ENCODE results near the gene GSTT4. TPM values are rescaled to one million over a fixed set of nuclear protein-coding genes. Genes with fewer than 3 reads are reported as not detected.
"Not testable (repeated sequence)": the region's sequence is repeated elsewhere in the genome, so short reads cannot be mapped to it uniquely, and the experiment has no call there.

The GSTT4 gene
- polyA plus RNA-seq, 1 donor, result not detected

- DNase-seq, result no peak
Observed at GRCh38 chr22:24024354-24024753, 19.1 kb upstream of the GSTT4 start.

DNA sequence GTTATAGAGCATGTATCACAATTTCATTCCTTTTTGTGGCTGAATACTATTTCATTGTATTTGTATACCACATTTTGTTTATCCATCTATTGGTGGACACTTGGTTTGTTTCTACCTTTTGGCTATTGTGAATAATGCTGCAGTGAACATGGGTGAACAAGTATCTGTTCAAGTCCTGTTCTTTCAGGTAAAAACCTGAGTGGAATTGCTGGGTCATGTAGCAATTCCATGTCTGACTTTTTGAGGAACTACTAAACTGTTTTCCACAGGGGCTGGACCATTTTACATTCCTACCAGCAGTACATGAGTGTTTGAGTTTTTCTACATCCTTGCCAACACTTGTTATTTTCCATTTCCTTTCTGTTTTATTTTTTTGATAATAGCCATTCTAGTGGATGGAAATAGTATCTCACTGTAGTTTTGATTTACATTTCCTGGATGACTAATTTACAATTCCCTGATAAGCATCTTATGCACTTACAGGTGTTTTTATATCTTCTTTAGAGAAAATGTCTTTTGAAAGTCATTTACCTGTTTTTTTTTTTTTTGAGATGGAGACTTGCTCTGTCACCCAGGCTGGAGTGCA is 18.0 kb upstream of the GSTT4 start:
- DNase-seq, result no peak

- DNase-seq, result no peak
Observed at GRCh38 chr22:24021304-24021703, 16.1 kb upstream of the GSTT4 start.

GRCh38 chr22:24016156-24016555 is 10.9 kb upstream of the GSTT4 start:
- no peak for DNase-seq

DNA sequence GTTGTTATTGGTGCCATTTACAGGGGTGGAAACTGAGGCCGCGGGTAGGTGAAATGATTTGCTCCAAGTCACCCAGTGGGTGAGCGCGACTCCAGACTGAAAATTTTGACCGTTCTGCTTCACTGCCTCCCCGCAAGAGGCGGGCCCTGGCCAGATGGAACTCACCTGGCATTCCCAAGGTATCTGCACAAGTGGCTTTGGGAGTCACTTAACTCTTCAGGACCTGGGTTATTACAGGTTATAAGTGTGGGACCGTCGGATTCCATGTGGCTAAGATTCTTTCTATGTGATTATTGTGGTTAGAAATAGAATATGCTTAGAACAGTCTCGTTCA is 6.4 kb upstream of the GSTT4 start:
- DNase-seq, result peak; percentile 19

DNA sequence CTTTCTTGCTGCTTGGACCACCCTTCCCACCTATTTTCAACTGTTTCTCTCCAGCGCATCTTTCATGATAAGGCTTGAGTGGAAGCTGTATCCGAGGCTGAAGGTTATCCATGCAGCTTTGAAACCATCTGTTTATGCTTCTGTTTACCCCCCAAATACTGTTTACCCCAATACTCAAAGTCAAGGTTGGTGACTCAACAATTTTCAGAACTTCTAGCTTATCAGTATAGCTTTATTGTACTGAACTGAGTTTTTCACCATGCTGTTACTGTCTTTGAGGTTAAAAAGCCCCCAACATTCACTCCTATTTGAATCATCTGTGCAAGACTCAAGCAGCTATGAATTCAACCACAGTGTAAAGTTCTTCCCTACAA is 4.8 kb upstream of the GSTT4 start:
- DNase-seq, result no peak

DNA sequence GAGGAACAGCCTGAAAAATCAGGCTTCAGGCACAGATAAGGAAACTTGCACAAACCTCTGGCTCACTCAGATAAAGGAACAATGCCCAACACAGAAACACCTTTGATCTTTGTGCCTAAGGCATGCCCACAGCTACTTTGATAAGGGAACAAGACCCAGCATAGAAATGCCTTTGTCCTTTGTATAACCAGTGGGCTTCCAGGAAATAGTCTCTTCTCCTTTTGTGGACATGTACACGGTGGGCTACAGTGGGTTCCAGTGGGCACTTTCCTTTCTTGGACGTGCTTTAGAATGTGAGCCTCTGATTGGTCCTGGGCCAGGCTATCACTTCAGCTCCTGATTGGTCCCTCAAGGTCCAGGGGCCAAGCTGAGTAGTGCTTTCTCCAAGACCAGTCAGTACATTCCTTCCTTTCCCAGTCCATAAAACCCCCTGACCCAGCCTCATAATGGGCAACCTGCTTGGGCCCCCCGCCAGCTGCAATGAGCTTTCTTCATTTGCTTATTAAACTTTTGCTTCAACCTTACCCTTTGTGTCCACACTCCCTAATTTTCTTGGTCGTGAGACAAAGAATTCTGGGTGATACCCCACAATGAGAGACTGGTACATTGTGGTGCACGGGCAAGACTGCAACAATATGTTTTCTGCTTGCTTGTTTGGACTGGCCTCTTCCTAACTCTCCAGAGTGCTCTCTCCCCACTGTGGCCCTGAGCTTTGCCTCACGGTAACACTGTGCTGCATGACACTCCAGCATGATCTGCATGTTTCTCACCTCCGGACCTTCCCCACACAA is 4.2 kb upstream of the GSTT4 start:
- DNase-seq, result no peak

- DNase-seq, result no peak
Observed at GRCh38 chr22:24008381-24009226, 3.4 kb upstream of the GSTT4 start.

DNA sequence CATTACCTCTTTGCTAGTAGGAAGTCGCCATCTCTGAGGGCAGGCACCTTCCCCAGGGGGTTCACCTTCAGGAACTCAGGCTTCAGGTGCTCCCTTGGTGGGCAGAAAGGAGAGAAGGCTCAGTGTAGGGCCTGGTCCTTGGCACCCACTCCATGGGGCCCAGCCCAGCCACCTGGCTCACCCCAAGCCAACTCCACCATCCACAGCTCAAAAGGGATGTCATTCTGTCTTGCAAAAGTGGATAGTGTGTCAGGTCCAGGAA is 2.7 kb upstream of the GSTT4 start:
- DNase-seq, result no peak

GRCh38 chr22:24007253-24008021 is 2.2 kb upstream of the GSTT4 start:
- DNase-seq, result no peak

DNA sequence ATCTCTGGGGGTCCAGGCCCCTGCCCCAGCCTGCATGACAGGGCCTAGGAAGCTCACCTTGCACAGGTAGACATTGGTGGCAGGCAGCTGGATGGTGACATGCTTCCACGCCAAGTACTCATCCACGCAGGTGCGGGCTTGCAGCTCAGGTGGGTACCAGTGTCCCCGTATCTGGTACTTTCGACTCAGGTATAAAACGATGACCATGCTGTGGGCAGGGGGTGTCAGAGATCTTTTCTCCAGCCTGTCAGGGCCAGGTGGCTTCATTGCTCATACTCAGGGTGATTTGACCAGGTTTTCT is 1.6 kb upstream of the GSTT4 start:
- DNase-seq, result no peak

DNA sequence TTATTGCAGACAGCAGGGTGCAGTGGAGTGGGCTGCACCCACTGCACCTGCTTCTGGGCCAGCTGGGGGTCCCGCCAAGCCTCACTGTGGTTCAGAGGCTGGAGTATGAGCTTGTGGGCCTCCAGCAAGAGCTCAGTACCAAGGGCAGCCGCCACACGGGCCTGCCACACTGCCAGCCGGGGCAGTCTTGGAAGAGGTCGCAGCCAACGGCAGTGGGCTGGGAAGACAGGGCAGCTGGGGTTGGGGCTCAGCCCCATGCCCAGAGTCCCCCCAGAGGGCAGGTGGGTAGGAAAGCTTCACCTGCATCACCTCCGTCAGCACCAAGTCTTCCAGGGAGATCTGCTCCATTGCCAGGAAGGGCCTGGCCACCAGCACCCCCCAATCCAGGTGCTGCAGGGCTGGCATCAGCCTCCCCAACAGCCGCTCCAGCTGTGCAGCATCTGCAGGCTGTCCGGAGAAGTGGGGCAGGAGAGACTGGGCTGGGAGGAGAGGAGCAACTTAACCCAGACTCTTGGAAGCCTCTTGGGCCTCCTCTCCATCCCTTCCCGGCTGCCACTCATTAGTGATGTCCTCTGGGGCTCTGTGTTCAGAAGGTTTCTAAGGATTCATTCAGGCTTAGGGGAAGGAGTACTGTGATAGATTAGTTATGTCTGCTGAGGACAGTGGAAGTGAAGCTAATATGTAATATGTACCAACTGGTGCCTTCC is 1.1 kb upstream of the GSTT4 start:
- DNase-seq, result no peak

GRCh38 chr22:24003887-24004286 is 1.4 kb downstream of the GSTT4 start:
- DNase-seq, result no peak

DNA sequence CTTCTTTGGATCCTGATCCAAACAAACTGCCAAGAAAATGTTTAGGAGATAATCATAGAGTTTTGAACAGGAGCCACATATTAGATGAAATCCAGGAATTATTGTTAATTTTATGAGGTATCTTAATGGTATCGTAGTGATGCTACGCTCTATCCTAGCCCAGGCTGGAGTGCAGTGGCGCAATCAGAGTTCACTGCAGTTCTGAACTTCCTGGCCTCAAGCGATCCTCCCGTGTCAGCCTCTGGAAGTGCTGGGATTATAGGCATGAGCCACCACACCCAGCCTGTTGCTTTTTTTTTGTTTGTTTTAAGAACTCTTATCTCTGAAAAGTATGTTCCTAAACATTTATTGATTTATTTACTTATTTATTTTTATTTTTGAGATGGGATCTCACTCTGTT is 2.4 kb downstream of the GSTT4 start:
- no peak for DNase-seq

DNA sequence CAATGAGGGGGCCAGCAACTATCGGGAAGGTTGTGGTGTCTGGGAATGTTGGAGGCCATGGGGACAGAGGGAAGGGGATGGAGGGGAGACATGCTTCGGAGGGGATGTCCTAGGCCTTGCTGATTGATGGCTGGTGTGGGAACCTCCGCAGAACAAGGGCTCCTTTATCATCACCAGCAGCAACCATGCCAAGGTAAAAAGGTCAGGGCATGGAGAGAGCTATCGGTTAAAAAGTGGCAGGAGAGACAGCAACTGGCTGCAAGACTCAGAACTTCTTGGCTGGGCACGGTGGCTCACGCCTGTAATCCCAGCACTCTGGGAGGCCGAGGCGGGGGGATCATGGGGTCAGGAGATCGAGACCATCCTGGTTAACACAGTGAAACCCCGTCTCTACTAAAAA is 3.0 kb downstream of the GSTT4 start:
- no peak for DNase-seq

- no peak for DNase-seq
Observed at GRCh38 chr22:24001314-24001713, 3.9 kb downstream of the GSTT4 start.

DNA sequence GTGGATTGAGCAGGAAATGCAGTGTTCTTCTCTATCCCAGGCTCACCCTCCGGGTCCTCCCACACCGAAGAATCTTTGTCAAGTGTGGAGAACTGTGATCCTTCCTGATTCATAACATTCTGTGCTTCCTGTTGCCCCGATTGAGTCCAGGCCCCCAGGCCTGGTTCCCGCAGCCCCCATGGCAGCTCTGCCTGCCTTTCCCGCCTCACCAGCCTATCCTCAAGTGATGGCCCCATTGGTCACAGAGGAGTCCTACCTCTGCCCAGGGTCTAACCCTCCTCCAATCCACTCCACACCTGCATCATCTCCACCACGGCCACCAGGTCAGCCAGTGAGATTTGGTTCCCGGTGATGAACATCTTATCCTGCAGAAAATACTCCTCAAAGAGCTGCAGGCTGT is 5.5 kb downstream of the GSTT4 start:
- not testable (repeated sequence) for DNase-seq

- no peak for DNase-seq
Observed at GRCh38 chr22:23997092-23997491, 8.2 kb downstream of the GSTT4 start.

DNA sequence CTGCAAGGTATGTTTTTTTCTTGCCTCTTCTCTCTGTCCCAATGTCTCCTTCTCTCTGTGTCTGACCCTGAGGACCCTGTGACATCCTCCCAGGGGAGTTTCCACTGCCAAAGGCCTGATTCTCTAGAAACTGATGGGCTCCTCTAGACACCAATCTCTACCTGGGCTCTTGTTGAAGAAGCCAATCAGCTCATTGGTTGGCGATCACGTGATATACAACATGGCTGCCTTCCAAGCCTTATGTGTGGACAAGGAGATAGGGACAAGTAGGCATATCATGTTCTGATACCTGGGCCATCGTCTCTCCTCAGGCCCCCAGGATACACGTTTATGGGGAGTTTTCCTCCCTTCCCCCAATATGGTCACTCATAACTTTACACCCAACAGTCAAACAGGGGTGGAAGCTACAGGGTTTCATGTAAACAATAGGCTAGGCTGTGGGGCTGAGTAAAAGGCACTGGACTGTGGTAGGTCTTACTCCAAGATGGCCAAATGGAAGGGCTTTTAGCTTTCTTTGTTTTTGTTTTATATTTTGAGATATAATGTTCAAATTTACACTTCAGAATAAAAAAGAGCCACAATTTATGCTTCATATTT is 11.6 kb downstream of the GSTT4 start:
- not testable (repeated sequence) for DNase-seq

DNA sequence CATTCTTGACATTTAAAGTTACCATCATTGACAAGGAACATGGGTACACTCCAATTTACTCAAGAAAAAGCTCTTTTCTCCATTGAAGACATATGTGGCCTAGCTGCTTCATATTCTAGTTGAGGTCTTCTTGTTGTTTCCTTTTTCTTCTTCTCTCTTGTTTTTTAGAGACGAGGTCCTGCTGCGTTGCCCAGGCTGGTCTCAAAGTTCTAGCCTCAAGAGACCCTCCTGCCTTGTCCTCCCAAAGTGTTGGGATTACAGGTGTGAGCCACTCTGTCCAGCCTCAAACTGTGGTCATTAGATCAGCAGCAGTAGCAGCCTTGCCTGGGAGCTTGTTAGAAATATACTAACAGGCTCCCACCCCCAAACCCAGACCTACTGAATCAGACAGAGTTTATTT is 12.2 kb downstream of the GSTT4 start:
- DNase-seq, result not testable (repeated sequence)

DNA sequence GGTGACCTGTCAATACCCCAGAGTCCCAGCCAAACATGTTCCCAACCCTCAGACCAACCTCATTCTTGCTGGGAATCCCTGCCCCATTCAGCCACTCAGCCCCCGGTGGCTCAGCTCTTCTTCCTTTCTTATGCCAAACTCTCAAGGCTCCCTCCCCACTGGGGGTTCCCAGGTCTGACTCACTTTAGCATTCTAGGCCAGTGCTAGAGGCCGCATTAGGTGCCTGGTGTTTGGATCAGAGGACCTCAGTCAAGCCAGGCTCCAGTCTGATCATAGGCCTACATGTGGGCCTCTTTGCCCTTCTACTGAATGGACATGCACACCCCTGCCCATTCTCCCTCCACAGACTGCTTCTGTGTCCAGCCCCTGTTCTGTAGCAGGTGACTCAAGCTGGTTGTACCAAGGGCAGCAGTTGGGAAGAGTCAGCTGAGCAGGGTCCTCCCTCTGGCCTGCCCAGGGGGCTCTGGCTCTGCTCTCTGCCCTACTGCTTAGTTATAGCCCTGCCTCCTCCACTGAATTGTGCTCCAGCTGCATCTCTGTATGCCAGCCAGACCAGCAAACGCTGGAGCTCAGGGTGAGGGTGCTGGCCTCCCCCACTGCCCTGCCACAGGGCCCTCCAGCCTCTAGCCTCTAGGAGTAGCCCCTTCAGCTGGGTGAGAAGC is 15.5 kb downstream of the GSTT4 start:
- not testable (repeated sequence) for DNase-seq

All from left kidney (tissue), 2 donors.